HFF-Myc (cell line): ENCODE measurements around the gene TTC4.

Source experiments
- DNase-seq: peaks from one replicate; pipeline ENCODE4 v3.0.0-alpha.2; 2011; ENCODE audit warnings: low read depth; ENCODE audit errors: extremely low read depth
- H3K4me3 ChIP-seq: replicated peaks from 2 replicates; pipeline ENCODE4 v1.5.1; 2011; ENCODE audit warnings: low read depth, mild to moderate bottlenecking, control low read depth, low read length
- CTCF ChIP-seq: IDR thresholded peaks from 2 replicates; pipeline ENCODE4 v1.5.1; 2012; ENCODE audit warnings: mild to moderate bottlenecking, low read depth, low read length, control low read depth; ENCODE audit errors: missing control alignments

TTC4 gene

GRCh38 chr1:54701996-54702395 lies 13.7 kb upstream of the TTC4 start:
- no peak for TF ChIP-seq CTCF
- DNase-seq = no peak
- H3K4me3 ChIP-seq = no peak overlapping the region

GRCh38 chr1:54703471-54703870 lies 12.2 kb upstream of the TTC4 start:
- no peak for DNase-seq
- no peak overlapping the region for H3K4me3 ChIP-seq
- TF ChIP-seq CTCF = no peak

GRCh38 chr1:54705153-54705552 lies 10.5 kb upstream of the TTC4 start:
- TF ChIP-seq CTCF = no peak
- no peak for DNase-seq
- no peak overlapping the region for H3K4me3 ChIP-seq

GRCh38 chr1:54706419-54706818 lies 9.2 kb upstream of the TTC4 start:
- H3K4me3 ChIP-seq = no peak overlapping the region
- DNase-seq = no peak
- no peak for TF ChIP-seq CTCF

GRCh38 chr1:54708385-54708784 lies 7.3 kb upstream of the TTC4 start:
- no peak overlapping the region for H3K4me3 ChIP-seq
- TF ChIP-seq CTCF = no peak
- no peak for DNase-seq

- TF ChIP-seq CTCF = no peak
- no peak for DNase-seq
- H3K4me3 ChIP-seq = no peak overlapping the region
Observed at GRCh38 chr1:54709547-54710292, 5.9 kb upstream of the TTC4 start.

- H3K4me3 ChIP-seq = no peak overlapping the region
- no peak for DNase-seq
- no peak for TF ChIP-seq CTCF
Observed at GRCh38 chr1:54710434-54710833, 5.2 kb upstream of the TTC4 start.
